ENCODE results near the gene FBLN2.

DNA sequence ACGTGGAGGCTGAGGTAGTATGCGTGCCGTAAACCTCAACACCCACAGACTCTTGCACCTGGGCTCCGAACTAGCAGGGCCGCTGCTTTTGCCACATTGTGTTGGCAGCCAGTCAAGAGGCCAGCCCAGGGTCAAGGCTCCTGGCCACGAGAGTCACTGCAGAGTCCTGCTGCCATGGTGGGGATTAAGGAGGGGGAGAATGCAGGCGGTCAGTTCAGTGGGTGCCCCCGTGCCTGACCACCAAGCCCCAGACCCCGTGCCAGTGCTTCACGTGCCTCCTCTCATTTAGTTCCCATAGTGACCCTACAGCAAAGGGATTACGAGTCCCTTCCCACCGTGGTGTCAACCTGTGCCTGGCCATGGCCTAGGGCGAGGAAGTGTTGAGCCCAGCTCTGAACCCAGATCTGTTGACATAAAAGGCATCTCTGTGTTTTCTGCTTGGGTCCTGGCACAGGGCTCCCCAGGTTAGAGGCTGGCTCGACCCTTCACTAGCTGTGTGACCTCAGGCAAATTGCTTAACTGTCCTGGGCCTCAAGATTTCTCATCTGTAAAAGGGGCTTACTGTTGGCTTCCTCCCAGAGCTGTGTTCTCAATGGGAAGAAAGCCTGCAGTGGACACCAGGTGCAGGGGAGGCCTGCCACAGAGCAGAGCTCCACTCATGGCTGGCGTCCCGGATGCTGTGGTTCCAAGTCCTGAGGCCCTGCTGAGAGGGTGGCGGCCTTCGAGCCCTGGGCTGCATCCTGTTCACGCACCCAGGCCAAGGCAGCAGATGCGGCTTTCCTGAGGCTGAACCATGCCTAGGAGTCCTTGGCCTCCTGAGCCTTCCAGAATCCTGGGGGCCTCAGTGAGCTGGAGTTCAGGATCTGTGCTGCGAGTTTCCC lies 32.8 kb downstream of the FBLN2 start:
- TF ChIP-seq, protein P1, sequence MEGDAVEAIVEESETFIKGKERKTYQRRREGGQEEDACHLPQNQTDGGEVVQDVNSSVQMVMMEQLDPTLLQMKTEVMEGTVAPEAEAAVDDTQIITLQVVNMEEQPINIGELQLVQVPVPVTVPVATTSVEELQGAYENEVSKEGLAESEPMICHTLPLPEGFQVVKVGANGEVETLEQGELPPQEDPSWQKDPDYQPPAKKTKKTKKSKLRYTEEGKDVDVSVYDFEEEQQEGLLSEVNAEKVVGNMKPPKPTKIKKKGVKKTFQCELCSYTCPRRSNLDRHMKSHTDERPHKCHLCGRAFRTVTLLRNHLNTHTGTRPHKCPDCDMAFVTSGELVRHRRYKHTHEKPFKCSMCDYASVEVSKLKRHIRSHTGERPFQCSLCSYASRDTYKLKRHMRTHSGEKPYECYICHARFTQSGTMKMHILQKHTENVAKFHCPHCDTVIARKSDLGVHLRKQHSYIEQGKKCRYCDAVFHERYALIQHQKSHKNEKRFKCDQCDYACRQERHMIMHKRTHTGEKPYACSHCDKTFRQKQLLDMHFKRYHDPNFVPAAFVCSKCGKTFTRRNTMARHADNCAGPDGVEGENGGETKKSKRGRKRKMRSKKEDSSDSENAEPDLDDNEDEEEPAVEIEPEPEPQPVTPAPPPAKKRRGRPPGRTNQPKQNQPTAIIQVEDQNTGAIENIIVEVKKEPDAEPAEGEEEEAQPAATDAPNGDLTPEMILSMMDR (IDR thresholded peaks at IDR 0.05) = no peak
- no peak for TF ChIP-seq POLR2A (IDR thresholded peaks at IDR 0.05; ENCODE audit: low read depth)

Data from esophagus muscularis mucosa (tissue), 3 donors.